ENCODE results near the gene PFKFB4. TPM values are rescaled to one million over a fixed set of nuclear protein-coding genes. Genes with fewer than 3 reads are reported as not detected.

PFKFB4 gene
- total RNA-seq, 2 donors from 2014 or later = 0.59 to 1.2 TPM

GRCh38 chr3:48566401-48566760 lies 9.8 kb upstream of the PFKFB4 start:
- H3K4me1 ChIP-seq = peaks cover 0 to 2% of the 10 kb centered on the region in 2 donors
- DNase-seq (ENCODE audit: low spot score) = no peak
- no peaks in the 10 kb centered on the region for H3K36me3 ChIP-seq
- no peak overlapping the region for H3K27ac ChIP-seq
- H3K4me3 ChIP-seq = no peak overlapping the region
- H3K9me3 ChIP-seq = no peaks in the 10 kb centered on the region
- H3K27me3 ChIP-seq = no peaks in the 10 kb centered on the region
- no peak for TF ChIP-seq CTCF (IDR thresholded peaks at IDR 0.05)

- no peak overlapping the region for H3K27ac ChIP-seq
- no peak for DNase-seq (ENCODE audit: low spot score)
- H3K9me3 ChIP-seq = no peaks in the 10 kb centered on the region
- no peak overlapping the region for H3K4me3 ChIP-seq
- H3K4me1 ChIP-seq = peaks cover 0 to 8% of the 10 kb centered on the region in 2 donors
- no peaks in the 10 kb centered on the region for H3K36me3 ChIP-seq
- TF ChIP-seq CTCF (IDR thresholded peaks at IDR 0.05) = no peak
- no peaks in the 10 kb centered on the region for H3K27me3 ChIP-seq
Measured at GRCh38 chr3:48565591-48566400, 9.2 kb upstream of the PFKFB4 start.

- H3K27me3 ChIP-seq = no peaks in the 10 kb centered on the region
- no peak overlapping the region for H3K4me3 ChIP-seq
- peaks cover 0 to 14% of the 10 kb centered on the region in 2 donors for H3K4me1 ChIP-seq
- no peak overlapping the region for H3K27ac ChIP-seq
- H3K9me3 ChIP-seq = no peaks in the 10 kb centered on the region
- DNase-seq (ENCODE audit: low spot score) = no peak
- TF ChIP-seq CTCF (IDR thresholded peaks at IDR 0.05) = no peak
- no peaks in the 10 kb centered on the region for H3K36me3 ChIP-seq
Measured at GRCh38 chr3:48565186-48565585, 8.6 kb upstream of the PFKFB4 start.

- Histone ChIP-seq H3K4me3 (no peak overlapping the region), H3K27ac (no peak overlapping the region), H3K27me3 (no peaks in the 10 kb centered on the region), H3K4me1 (peaks cover 0 to 19% of the 10 kb centered on the region in 2 donors), H3K36me3 (no peaks in the 10 kb centered on the region), H3K9me3 (no peaks in the 10 kb centered on the region)
- TF ChIP-seq CTCF (IDR thresholded peaks at IDR 0.05) = no peak
- no peak for DNase-seq (ENCODE audit: low spot score)
Measured at GRCh38 chr3:48564667-48565066, 8.1 kb upstream of the PFKFB4 start.

GRCh38 chr3:48564022-48564421 lies 7.4 kb upstream of the PFKFB4 start:
- no peak for TF ChIP-seq CTCF (IDR thresholded peaks at IDR 0.05)
- Histone ChIP-seq H3K27ac (no peak overlapping the region), H3K9me3 (no peaks in the 10 kb centered on the region), H3K36me3 (no peaks in the 10 kb centered on the region), H3K27me3 (no peaks in the 10 kb centered on the region), H3K4me1 (peaks cover 0 to 25% of the 10 kb centered on the region in 2 donors), H3K4me3 (no peak overlapping the region)
- peak; percentile 64 for DNase-seq (ENCODE audit: low spot score)
